HEK293T (cell line): ENCODE results near the gene CTNNA3.

Source experiments
- BHLHE40 ChIP-seq: fragments of 450-650 bp; IDR thresholded peaks from 2 replicates; pipeline ENCODE4 v1.6.1; 2016; ENCODE audit warnings: mild to moderate bottlenecking, moderate library complexity, borderline replicate concordance
- ZNF384 ChIP-seq: fragments of 450-650 bp; IDR thresholded peaks from 2 replicates; pipeline ENCODE4 v1.6.1; 2016

GRCh38 chr10:67086327-67087134 is 609.5 kb downstream of the CTNNA3 start:
- TF ChIP-seq ZNF384 (no peak), BHLHE40 (no peak)
